Measurements from ENCODE around the gene TC2N. TPM values are rescaled to one million over a fixed set of nuclear protein-coding genes. Genes with fewer than 3 reads are reported as not detected.
"Not testable (repeated sequence)": the region's sequence is repeated elsewhere in the genome, so short reads cannot be mapped to it uniquely, and the experiment has no call there.

TC2N gene
- total and polyA plus RNA-seq, 4 donors: 50.7 to 284 (median 96.4) TPM

DNA sequence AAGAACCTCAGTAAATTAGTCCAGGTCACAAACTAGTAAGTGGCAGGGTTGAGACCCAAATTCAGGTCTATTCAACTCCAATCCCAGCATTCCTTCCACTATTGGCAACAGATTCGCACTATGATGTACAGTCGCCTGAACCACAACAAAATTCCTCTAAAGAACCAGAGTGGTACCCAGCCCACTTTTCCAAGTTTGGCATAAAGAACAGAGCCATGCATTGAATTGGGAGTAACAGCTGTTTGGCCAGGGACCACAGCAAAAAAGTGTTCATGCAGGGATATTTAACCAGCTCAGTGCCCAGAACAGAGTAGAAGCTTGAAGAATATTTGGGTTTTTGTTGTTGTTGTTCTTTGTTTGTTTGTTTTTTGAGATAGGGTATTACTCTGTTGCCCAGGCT is 9.7 kb downstream of the TC2N start:
- DNase-seq: no peak
- ATAC-seq (ENCODE audit: low FRiP score): no peak
- 89% methylated on average over 2 of the region's 2 CpGs for WGBS, 2 donors

GRCh38 chr14:91854327-91854934 is 12.9 kb downstream of the TC2N start:
- 28 to 36% methylated on average over 2 of the region's 2 CpGs for WGBS, 2 donors

More for the DNA sequence above, 9.7 kb downstream of the TC2N start:
- Histone ChIP-seq H3K27ac (ENCODE audit: low read depth in 1 of 2, low read length in 2 of 2) (no peak overlapping the region), H3K27me3 (ENCODE audit: control insufficient read depth in 1 of 2, insufficient read depth in 2 of 2, low read length in 1 of 2) (no peaks in the 10 kb centered on the region), H3K9me3 (ENCODE audit: control insufficient read depth, low read length) (no peaks in the 10 kb centered on the region), H3K4me3 (ENCODE audit: low read length in 2 of 2) (no peak overlapping the region), H3K36me3 (ENCODE audit: control insufficient read depth in 1 of 2, insufficient read depth in 2 of 2, low read length in 1 of 2) (peaks cover 0 to 3% of the 10 kb centered on the region in 2 donors), H3K4me1 (ENCODE audit: control insufficient read depth in 1 of 2, insufficient read depth in 2 of 2, low read length in 2 of 2) (peaks cover 3 to 11% of the 10 kb centered on the region in 2 donors)
- intact Hi-C loops (cut with DNase I): no loop called here

DNA sequence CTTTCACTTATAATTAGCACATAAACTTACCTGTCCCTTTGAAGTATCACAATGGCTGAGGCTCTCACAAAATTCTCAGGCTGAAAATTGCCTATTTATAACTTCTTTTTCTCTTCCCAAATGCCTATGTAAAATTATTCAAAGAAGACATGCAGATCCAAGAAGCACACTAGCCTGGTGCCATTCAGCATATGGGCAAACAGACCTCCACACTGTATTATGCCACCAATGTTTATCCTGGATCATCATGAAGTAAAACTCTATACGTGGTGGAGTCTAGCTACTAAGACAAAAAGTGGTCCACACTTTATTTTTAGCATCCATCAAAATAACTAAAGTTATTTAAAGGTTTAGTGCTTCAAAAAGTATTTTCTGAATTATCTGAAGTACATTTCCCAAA is 15.8 kb downstream of the TC2N start:
- no peak for DNase-seq
- H3K4me1 ChIP-seq (ENCODE audit: control insufficient read depth in 1 of 2, insufficient read depth in 2 of 2, low read length in 2 of 2): peaks cover 0 to 3% of the 10 kb centered on the region in 2 donors
- no peaks in the 10 kb centered on the region for H3K9me3 ChIP-seq (ENCODE audit: control insufficient read depth, low read length)
- no peak overlapping the region for H3K27ac ChIP-seq (ENCODE audit: low read depth in 1 of 2, low read length in 2 of 2)
- no peak overlapping the region for H3K4me3 ChIP-seq (ENCODE audit: low read length in 2 of 2)
- intact Hi-C loops (cut with DNase I): no loop called here
- no peak for ATAC-seq (ENCODE audit: low FRiP score)
- 2 to 9% methylated on average over 1 of the region's 1 CpG for WGBS, 2 donors
- no peaks in the 10 kb centered on the region for H3K27me3 ChIP-seq (ENCODE audit: control insufficient read depth in 1 of 2, insufficient read depth in 2 of 2, low read length in 1 of 2)
- H3K36me3 ChIP-seq (ENCODE audit: control insufficient read depth in 1 of 2, insufficient read depth in 2 of 2, low read length in 1 of 2): no peaks in the 10 kb centered on the region

More at GRCh38 chr14:91854327-91854934, 12.9 kb downstream of the TC2N start:
- H3K36me3 ChIP-seq (ENCODE audit: control insufficient read depth in 1 of 2, insufficient read depth in 2 of 2, low read length in 1 of 2): peaks cover 0 to 1% of the 10 kb centered on the region in 2 donors
- intact Hi-C loops (cut with DNase I): no loop called here
- no peaks in the 10 kb centered on the region for H3K9me3 ChIP-seq (ENCODE audit: control insufficient read depth, low read length)
- H3K4me3 ChIP-seq (ENCODE audit: low read length in 2 of 2): no peak overlapping the region
- peaks cover 3 to 10% of the 10 kb centered on the region in 2 donors for H3K4me1 ChIP-seq (ENCODE audit: control insufficient read depth in 1 of 2, insufficient read depth in 2 of 2, low read length in 2 of 2)
- no peaks in the 10 kb centered on the region for H3K27me3 ChIP-seq (ENCODE audit: control insufficient read depth in 1 of 2, insufficient read depth in 2 of 2, low read length in 1 of 2)
- no peak for ATAC-seq (ENCODE audit: low FRiP score)
- H3K27ac ChIP-seq (ENCODE audit: low read depth in 1 of 2, low read length in 2 of 2): peak overlapping the region; percentile 18 to 73
- no peak for DNase-seq

DNA sequence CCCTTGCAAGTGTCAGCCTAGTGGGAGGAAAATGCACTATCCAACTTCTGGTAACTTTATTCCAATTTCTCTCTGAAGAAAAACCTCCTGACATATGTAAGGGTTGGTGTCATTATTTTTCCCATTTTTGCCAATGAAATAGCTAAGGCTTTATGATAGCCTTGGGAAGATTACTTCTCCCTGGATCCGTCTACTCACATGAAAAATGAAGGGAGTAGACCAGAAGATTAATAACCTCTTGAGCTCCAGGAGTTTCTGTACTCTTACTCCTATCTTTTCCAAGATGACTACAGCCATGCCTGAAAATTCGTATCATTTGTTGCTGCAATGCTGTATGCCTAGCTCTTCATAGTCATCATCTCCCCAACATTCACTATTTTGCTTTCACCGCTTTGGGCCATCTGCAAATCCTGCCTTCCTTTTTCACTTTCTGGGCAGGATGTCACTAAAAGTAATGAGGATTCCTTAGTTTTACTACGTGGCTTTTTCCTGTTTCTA is 18.8 kb downstream of the TC2N start:
- H3K27ac ChIP-seq (ENCODE audit: low read depth in 1 of 2, low read length in 2 of 2): no peak overlapping the region

GRCh38 chr14:91847693-91848092 is 19.6 kb downstream of the TC2N start:
- 88 to 90% methylated on average over 1 of the region's 1 CpG for WGBS, 2 donors

More for the DNA sequence above, 18.8 kb downstream of the TC2N start:
- Histone ChIP-seq H3K4me1 (ENCODE audit: control insufficient read depth in 1 of 2, insufficient read depth in 2 of 2, low read length in 2 of 2) (peaks cover 0 to 3% of the 10 kb centered on the region in 2 donors), H3K27me3 (ENCODE audit: control insufficient read depth in 1 of 2, insufficient read depth in 2 of 2, low read length in 1 of 2) (no peaks in the 10 kb centered on the region), H3K9me3 (ENCODE audit: control insufficient read depth, low read length) (no peaks in the 10 kb centered on the region), H3K36me3 (ENCODE audit: control insufficient read depth in 1 of 2, insufficient read depth in 2 of 2, low read length in 1 of 2) (no peaks in the 10 kb centered on the region), H3K4me3 (ENCODE audit: low read length in 2 of 2) (no peak overlapping the region)
- DNase-seq (no peak), ATAC-seq (ENCODE audit: low FRiP score) (no peak)
- intact Hi-C loops (cut with DNase I): no loop called here
- 87 to 89% methylated on average over 4 of the region's 4 CpGs for WGBS, 2 donors

DNA sequence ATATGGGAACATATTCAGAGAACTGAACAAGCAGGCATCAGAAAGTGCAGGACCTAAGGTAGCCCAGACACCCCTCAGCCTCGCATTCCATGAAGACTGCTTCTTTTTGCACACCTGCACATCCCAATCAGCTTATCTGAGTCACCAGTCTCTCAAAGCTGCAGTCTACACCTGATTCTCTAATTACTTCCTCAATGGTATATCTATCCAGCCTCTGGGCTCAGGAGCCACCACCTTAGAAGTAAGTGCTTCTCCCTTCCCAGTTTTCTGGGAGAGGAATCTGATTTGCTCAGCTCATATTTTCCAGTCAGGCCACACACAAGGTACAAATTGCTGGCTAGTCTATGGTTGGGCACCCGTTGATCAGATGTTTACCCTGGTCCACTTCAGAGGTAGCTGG is 21.7 kb downstream of the TC2N start:
- Histone ChIP-seq H3K36me3 (ENCODE audit: control insufficient read depth in 1 of 2, insufficient read depth in 2 of 2, low read length in 1 of 2) (no peaks in the 10 kb centered on the region), H3K9me3 (ENCODE audit: control insufficient read depth, low read length) (no peaks in the 10 kb centered on the region), H3K27me3 (ENCODE audit: control insufficient read depth in 1 of 2, insufficient read depth in 2 of 2, low read length in 1 of 2) (no peaks in the 10 kb centered on the region), H3K4me3 (ENCODE audit: low read length in 2 of 2) (no peak overlapping the region), H3K4me1 (ENCODE audit: control insufficient read depth in 1 of 2, insufficient read depth in 2 of 2, low read length in 2 of 2) (peaks cover 0 to 5% of the 10 kb centered on the region in 2 donors), H3K27ac (ENCODE audit: low read depth in 1 of 2, low read length in 2 of 2) (no peak overlapping the region)
- WGBS, 2 donors: 86 to 89% methylated on average over 2 of the region's 2 CpGs
- ATAC-seq (ENCODE audit: low FRiP score): no peak
- intact Hi-C loops (cut with DNase I): no loop called here
- no peak for DNase-seq

More at GRCh38 chr14:91847693-91848092, 19.6 kb downstream of the TC2N start:
- H3K4me1 ChIP-seq (ENCODE audit: control insufficient read depth in 1 of 2, insufficient read depth in 2 of 2, low read length in 2 of 2): peaks cover 0 to 3% of the 10 kb centered on the region in 2 donors
- no peaks in the 10 kb centered on the region for H3K36me3 ChIP-seq (ENCODE audit: control insufficient read depth in 1 of 2, insufficient read depth in 2 of 2, low read length in 1 of 2)
- H3K9me3 ChIP-seq (ENCODE audit: control insufficient read depth, low read length): no peaks in the 10 kb centered on the region
- DNase-seq: no peak
- ATAC-seq (ENCODE audit: low FRiP score): no peak
- intact Hi-C loops (cut with DNase I): no loop called here
- no peak overlapping the region for H3K4me3 ChIP-seq (ENCODE audit: low read length in 2 of 2)
- H3K27me3 ChIP-seq (ENCODE audit: control insufficient read depth in 1 of 2, insufficient read depth in 2 of 2, low read length in 1 of 2): no peaks in the 10 kb centered on the region
- no peak overlapping the region for H3K27ac ChIP-seq (ENCODE audit: low read depth in 1 of 2, low read length in 2 of 2)

- H3K27ac ChIP-seq (ENCODE audit: low read depth in 1 of 2, low read length in 2 of 2); H3K4me1 ChIP-seq (ENCODE audit: control insufficient read depth in 1 of 2, insufficient read depth in 2 of 2, low read length in 2 of 2); H3K36me3 ChIP-seq (ENCODE audit: control insufficient read depth in 1 of 2, insufficient read depth in 2 of 2, low read length in 1 of 2); ATAC-seq (ENCODE audit: low FRiP score); H3K4me3 ChIP-seq (ENCODE audit: low read length in 2 of 2); DNase-seq; H3K27me3 ChIP-seq (ENCODE audit: control insufficient read depth in 1 of 2, insufficient read depth in 2 of 2, low read length in 1 of 2); H3K9me3 ChIP-seq (ENCODE audit: control insufficient read depth, low read length); intact Hi-C loops (cut with DNase I): not testable (repeated sequence)
- 93 to 99% methylated on average over 8 of the region's 8 CpGs for WGBS, 2 donors
These were observed 22.3 kb downstream of the TC2N start for GRCh38 chr14:91845056-91845455.

- WGBS, 2 donors: 89 to 90% methylated on average over 4 of the region's 4 CpGs
- Histone ChIP-seq H3K27ac (ENCODE audit: low read depth in 1 of 2, low read length in 2 of 2) (no peak overlapping the region), H3K4me3 (ENCODE audit: low read length in 2 of 2) (no peak overlapping the region), H3K36me3 (ENCODE audit: control insufficient read depth in 1 of 2, insufficient read depth in 2 of 2, low read length in 1 of 2) (no peaks in the 10 kb centered on the region), H3K4me1 (ENCODE audit: control insufficient read depth in 1 of 2, insufficient read depth in 2 of 2, low read length in 2 of 2) (peaks cover 0 to 5% of the 10 kb centered on the region in 2 donors), H3K9me3 (ENCODE audit: control insufficient read depth, low read length) (no peaks in the 10 kb centered on the region), H3K27me3 (ENCODE audit: control insufficient read depth in 1 of 2, insufficient read depth in 2 of 2, low read length in 1 of 2) (no peaks in the 10 kb centered on the region)
- ATAC-seq (ENCODE audit: low FRiP score): no peak
- intact Hi-C loops (cut with DNase I): loop anchor here in 1 of 2 donors (5.0 kb wide), 1 partner anchor 48 kb away; no protein-coding TSS in a partner anchor
- no peak for DNase-seq
These were observed 23.3 kb downstream of the TC2N start for GRCh38 chr14:91844029-91844428.

- Histone ChIP-seq H3K4me1 (ENCODE audit: control insufficient read depth in 1 of 2, insufficient read depth in 2 of 2, low read length in 2 of 2) (peaks cover 0 to 5% of the 10 kb centered on the region in 2 donors), H3K36me3 (ENCODE audit: control insufficient read depth in 1 of 2, insufficient read depth in 2 of 2, low read length in 1 of 2) (no peaks in the 10 kb centered on the region), H3K9me3 (ENCODE audit: control insufficient read depth, low read length) (no peaks in the 10 kb centered on the region), H3K27ac (ENCODE audit: low read depth in 1 of 2, low read length in 2 of 2) (no peak overlapping the region), H3K4me3 (ENCODE audit: low read length in 2 of 2) (no peak overlapping the region), H3K27me3 (ENCODE audit: control insufficient read depth in 1 of 2, insufficient read depth in 2 of 2, low read length in 1 of 2) (no peaks in the 10 kb centered on the region)
- 28 to 56% methylated on average over 4 of the region's 4 CpGs for WGBS, 2 donors
- ATAC-seq (ENCODE audit: low FRiP score) (no peak), DNase-seq (no peak)
- intact Hi-C loops (cut with DNase I): loop anchor here in 1 of 2 donors (5.0 kb wide), 1 partner anchor 49 kb away; no protein-coding TSS in a partner anchor
These were observed 23.9 kb downstream of the TC2N start for GRCh38 chr14:91843437-91843836.
